Astrocyte of the cerebellum (primary cell): Measurements from ENCODE around the gene VWA2.
A peak's percentile ranks its signal among the peaks of the same experiment; 100 is the strongest.

ENCODE experiments used
- DNase-seq: peaks from one replicate; pipeline ENCODE4 v3.0.0-alpha.2; 2011; ENCODE audit warnings: low read depth
- H3K4me3 ChIP-seq: 2 replicates; pipeline ENCODE4 v1.5.1; 2011; ENCODE audit warnings: mild to moderate bottlenecking, low read depth, low read length, moderate library complexity
- in situ Hi-C: cut with HindIII; loops from 2 replicates; pipeline ENCODE4 v1.10.0; 2017; ENCODE audit warnings: low sequenced_read_pairs
- TF ChIP-seq, protein P1 (sequence below): IDR thresholded peaks from 2 replicates; pipeline ENCODE4 v1.5.1; 2012; ENCODE audit warnings: low read length, low read depth, moderate library complexity, mild to moderate bottlenecking; ENCODE audit errors: missing control alignments

VWA2 gene

DNA sequence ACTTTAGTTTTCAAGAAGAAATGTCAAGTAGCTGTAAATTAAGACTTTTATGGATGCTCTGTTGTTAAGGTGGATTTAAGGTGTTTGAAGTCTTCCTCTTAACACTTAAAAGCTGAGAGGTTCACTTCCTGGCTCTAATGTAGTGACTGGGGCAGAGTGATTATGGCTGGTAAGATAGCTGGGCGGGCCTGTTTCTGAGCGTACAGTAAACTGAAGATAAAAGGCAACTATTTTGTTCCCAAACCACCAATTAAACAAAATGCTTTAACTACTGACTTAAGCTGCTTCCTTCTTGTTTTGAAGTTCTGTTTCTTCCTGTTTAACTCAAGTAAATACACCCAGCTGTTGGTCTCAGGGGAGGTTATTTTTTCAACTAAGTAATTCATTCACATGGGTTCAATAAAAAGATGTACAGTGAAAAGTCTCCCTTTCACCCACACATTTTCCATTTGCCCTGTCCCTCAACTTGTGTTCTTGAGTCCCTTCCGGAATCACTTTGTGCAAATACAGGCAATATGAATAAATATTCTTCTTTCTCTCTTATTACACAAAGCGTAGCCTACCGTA, 19.3 kb downstream of the VWA2 start:
- TF ChIP-seq, protein P1, sequence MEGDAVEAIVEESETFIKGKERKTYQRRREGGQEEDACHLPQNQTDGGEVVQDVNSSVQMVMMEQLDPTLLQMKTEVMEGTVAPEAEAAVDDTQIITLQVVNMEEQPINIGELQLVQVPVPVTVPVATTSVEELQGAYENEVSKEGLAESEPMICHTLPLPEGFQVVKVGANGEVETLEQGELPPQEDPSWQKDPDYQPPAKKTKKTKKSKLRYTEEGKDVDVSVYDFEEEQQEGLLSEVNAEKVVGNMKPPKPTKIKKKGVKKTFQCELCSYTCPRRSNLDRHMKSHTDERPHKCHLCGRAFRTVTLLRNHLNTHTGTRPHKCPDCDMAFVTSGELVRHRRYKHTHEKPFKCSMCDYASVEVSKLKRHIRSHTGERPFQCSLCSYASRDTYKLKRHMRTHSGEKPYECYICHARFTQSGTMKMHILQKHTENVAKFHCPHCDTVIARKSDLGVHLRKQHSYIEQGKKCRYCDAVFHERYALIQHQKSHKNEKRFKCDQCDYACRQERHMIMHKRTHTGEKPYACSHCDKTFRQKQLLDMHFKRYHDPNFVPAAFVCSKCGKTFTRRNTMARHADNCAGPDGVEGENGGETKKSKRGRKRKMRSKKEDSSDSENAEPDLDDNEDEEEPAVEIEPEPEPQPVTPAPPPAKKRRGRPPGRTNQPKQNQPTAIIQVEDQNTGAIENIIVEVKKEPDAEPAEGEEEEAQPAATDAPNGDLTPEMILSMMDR: no peak
- no peak for DNase-seq
- in situ Hi-C loops: no loop called here
- no peak overlapping the region for H3K4me3 ChIP-seq

DNA sequence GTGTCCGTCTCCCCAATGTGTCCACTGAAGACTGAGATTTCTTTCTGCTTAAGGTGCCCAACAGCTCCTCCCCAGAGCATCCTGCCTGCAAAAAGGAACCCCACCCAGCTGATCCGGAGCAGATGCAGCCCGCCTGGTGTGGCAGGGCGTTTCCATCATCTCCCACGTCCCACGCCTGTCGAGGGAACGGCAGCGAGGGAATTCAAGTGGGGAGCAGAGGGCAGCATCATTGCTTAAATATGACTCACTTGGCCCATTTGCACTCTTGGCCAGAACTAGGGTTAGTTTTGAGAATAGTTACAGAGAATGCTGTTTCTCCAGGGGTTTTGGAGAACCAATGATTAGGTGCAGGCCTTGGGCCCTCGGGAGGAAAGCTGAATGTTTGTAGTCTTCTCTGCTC, 20.8 kb downstream of the VWA2 start:
- TF ChIP-seq, protein P1: no peak
- no peak overlapping the region for H3K4me3 ChIP-seq
- DNase-seq: no peak
- in situ Hi-C loops: no loop called here

DNA sequence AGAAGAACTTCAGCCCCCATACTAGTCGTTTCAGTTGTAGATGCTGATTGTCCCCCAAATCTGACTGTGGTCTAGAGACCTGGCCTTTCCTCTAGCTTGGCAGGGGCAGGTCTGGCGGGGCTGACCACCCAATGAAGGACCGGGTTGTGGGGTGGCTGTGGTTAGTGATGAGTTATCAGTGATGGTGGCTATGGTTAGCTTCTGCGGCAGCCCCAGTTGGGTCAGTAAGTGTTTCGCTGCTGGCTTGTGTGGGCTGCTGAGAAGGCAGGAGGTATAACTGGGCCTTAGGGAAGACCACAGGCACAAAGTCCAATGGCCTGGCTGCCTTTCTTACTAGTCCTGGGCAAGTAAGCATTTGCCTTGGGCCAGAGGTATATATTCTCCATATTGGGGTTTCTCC, 21.3 kb downstream of the VWA2 start:
- no peak for DNase-seq
- no peak overlapping the region for H3K4me3 ChIP-seq
- in situ Hi-C loops: no loop called here
- TF ChIP-seq, protein P1: no peak

DNA sequence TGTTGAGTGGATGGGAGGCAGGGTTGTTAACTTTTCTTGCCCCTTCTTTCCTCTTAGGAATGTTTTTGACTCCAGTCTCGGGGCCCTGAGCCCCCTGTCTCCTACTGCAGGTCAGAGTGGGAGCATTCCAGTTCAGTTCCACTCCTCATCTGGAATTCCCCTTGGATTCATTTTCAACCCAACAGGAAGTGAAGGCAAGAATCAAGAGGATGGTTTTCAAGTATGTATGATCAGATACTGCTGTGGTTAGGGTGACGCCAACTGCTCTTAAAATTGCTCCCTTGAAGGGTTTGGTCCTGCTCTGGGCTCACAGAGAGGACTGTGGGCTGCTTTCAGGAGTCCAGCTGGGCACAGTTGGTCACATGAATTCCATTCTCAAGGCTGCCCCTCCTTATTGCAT, 22.0 kb downstream of the VWA2 start:
- TF ChIP-seq, protein P1: no peak
- in situ Hi-C loops: no loop called here
- peak; percentile 44 for DNase-seq
- no peak overlapping the region for H3K4me3 ChIP-seq

DNA sequence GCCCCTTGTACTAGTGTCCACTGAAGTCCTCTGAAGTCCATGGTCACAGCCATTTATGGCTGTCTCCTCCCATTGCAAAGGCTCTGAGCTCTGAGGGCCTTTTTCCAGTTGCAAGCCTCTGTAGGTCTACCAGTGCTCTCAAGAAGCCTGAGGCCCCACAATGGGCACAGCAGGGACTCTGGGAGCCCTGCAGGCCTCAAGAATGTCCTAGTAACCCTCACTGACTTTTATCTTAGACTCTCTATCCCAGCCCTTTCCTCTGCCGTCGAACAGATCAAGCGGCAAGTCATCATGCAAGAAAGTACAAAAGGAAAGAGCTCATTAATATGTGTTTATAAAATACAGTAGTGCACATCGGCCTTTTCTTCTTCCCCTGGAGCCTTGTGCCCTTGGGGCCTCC, 23.4 kb downstream of the VWA2 start:
- in situ Hi-C loops: no loop called here
- TF ChIP-seq, protein P1: no peak
- no peak for DNase-seq
- no peak overlapping the region for H3K4me3 ChIP-seq

DNA sequence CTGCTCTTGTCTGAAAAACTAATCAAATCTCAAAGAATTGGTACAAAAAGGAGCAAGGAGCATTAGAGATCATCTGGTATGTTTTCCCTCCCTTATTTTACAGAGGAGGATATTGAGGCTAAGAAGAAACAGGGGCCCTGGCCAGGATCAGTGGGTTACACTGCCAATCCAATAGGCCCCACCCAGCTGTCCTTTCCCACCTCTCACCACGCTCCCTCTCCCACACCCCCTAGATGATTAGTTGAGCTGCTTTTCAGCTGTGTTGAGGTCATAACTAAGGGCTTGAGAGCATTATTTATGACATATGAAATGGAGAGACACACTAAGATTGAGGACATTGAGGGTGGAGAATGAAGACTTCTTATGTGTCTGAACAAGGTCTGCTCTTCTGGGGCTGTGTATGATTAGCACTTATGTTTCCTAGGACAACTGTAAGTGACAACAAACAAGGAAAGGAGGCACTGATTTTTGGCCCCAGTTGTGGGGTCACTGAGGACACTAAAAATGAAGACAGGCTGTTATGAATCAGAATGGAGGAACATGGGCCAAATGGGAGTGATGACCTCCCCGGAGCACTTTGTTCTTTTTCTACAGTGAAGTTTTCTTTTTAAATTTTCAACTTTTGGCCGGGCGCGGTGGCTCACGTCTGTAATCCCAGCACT, 26.5 kb downstream of the VWA2 start:
- TF ChIP-seq, protein P1: no peak
- no peak for DNase-seq
- H3K4me3 ChIP-seq: no peak overlapping the region
- in situ Hi-C loops: no loop called here

DNA sequence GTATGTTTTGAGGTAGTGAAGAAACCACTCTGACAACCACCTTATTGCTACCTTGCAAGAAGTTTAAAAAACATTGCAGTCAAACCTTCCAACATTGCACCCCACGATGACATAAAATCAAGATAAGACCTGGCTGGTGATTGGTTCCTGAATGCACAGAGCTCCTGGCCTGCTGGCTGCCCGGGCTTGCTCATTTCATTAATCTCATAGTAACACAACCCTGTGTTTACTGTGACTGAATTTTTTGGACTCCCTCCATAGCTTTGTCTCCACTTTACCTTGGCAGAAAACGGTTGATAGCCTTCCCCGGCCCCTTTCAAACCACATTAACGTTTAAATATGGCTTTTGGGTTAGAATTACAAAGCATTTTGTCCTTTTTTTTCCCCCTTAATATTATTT, 27.5 kb downstream of the VWA2 start:
- DNase-seq: peak; percentile 59
- in situ Hi-C loops: no loop called here
- TF ChIP-seq, protein P1: no peak
- no peak overlapping the region for H3K4me3 ChIP-seq
